SK-MEL-5 (cell line): ENCODE measurements around the gene DZIP3. TPM values are rescaled to one million over a fixed set of nuclear protein-coding genes. Genes with fewer than 3 reads are reported as not detected.
"Not testable (repeated sequence)": the region's sequence is repeated elsewhere in the genome, so short reads cannot be mapped to it uniquely, and the experiment has no call there.

Experiments used
- DNase-seq: peaks from one replicate; pipeline ENCODE4 v3.0.0-alpha.2; 2016; ENCODE audit warnings: low read depth, low spot score
- in situ Hi-C: cut with HindIII; loops from 2 replicates; pipeline ENCODE4 v1.10.0; 2016; ENCODE audit warnings: low sequenced_read_pairs, high pct_unique_total_duplicates, low pct_unique_long_range_greater_than_20kb
- total RNA-seq: library from RNA; depleted of rRNA; stranded (reverse); fragments of >200 nt; shearing (Covaris generic); gene quantifications from 2 replicates; pipeline ENCODE4 v1.2.3, GENCODE V29; 2014

The DZIP3 gene
- total RNA-seq, 1 experiment from 2014 or later, result 18.0 TPM

DNA sequence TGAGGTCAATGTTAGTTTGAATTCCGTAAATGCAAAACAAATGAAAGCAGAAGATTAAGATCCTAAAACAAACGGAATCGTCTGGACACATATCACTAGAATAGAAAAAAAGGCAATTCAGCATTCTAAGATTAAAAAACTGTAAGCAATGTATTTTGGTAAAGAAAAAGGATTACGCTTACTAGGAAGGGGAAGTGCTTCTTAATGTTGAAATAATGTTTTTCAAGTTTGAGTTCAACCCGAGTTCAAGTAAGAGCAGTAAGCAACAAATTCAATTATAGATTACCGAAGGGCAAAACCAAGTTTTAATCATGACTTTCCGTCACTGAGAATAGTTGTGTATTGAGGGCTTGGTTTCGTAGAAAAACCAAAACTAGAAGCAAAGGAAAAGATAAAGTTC lies 921 bp upstream of the DZIP3 start:
- in situ Hi-C loops, result no loop called here
- no peak for DNase-seq

DNA sequence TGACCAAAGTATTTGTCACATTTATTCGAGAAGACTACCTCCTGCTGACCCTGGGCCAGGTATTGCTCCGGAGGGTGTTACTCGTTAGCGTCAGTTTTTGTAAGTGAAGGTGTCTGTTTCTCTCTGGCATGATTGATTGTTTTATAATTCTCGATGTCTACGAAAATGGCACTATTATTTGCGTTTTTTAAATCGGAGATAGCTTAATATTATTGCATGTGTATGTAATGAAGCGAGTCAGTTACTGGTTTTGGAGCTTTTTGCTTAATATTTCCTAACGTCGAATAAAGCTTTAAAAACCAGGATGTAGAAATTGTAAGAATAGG lies 439 bp downstream of the DZIP3 start:
- in situ Hi-C loops, result no loop called here
- DNase-seq, result no peak

DNA sequence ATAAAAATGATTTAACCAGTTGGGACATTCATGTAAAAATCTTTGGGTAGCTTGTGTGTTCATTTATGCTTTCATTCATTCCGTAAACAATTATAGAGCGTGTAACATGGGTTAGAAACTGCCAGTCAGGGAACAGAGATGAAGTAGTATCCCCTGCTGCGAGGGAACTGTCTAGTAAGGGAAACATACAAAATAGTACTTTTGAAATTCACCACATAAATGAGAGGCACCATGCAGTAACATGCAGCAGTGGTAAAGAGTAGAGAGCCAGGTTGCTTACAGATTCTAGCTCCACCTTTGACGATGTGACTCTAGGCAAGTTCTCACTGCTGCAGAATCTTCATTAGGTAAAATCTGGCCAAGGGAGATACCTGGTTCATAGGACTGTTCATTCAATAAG lies 938 bp downstream of the DZIP3 start:
- in situ Hi-C loops, result no loop called here
- no peak for DNase-seq

DNA sequence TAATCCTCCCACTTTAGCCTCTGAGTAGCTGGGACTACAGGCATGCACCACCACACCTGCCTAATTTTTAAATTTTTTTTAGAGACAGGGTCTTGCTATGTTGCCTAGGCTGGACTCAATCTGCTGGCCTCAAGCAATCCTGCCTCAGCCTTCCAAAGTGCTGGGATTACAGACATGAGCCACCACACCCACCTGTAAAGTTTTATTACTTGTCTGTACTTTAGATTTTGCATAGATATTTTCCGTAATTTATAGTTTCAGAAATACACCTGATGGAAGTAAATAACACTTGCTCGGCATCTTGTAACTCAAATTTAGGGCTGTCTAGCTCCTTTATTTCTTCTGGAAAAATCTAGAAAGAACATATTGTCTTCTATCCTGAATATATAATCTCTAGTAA lies 5.8 kb downstream of the DZIP3 start:
- no peak for DNase-seq
- in situ Hi-C loops, result no loop called here

DNA sequence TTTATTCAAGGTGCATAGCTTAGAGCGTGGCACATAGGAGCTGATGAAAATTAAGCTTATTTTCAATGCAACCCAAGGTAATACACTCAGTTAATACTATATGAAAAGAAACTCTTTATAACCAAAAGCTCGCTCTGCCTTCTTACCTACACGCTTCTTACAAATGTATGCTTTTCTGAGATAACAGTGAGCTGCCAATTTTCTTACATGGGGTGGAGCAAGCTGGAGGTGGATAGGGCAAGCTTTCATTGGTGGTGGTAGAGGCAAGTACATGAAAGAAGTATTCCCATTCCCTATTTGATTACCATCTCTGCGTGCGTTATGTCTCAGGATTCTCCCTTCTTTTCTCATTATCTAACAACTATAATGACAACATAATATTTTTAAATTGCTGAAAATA lies 8.9 kb downstream of the DZIP3 start:
- in situ Hi-C loops, result no loop called here
- no peak for DNase-seq

DNA sequence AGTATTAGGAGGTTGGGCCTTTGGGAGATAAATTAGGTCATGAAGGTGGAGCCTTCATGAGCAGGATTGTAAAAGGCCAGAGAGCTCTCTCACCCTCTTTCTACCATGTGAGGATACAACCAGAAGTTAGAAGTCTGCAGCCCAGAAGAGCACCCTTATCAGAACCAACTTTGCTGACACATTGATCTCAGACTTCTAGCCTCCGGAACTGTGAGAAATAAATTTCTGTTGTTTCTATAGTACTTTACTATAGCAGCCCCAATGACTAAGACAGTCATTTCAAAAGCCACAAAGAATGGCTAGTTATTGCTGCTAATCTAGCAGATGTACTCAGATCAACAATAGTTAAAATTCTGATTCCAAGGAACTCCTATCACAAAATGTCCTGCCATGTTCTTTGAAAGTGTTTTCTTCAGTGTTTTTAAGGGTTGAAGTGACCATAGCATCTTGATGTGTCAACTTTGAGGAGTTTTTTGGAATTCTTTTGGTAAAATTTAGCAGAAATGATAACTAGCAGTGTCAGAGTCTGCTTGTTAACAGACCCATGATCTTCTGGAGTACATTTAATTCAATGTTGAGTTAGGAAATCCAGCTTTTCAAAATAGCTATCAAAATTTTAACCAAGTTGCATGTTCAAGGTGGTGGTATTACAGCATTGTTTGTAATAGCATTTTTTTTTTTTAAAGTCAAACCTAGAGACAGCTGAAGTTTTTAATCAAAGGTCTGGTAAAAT lies 10.3 kb downstream of the DZIP3 start:
- in situ Hi-C loops, result no loop called here
- no peak for DNase-seq

DNA sequence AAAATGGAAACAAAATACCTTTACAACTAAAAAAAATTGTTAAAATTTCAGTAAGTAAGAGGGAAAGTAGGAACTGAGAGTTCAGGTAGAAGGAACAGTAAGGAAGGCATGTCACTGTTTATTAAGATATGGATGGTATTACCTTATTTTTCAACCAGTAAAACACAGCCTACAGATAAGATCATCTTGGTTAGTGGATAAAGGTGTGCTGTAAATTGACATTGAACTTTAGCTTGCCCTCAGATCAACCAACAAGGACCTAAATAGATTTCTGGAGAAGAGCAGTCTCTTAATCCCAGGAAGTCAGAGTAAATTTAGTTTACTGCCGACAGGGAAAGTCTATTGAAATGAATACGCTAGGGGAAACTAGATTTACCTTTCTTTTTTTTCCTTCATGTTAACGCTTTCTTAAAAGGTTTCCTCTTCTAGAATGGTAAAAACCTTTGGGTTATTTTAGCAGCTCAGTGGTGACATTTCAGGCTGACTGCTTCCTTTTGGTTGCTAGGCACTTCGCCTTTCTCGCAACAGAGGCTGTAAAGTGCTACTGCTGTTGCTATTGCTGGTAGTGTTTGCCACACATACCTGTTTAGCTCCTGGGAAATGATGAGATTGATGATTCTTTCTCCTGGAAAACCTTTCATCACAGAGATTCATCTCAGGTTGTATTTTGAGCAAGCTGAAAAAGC lies 12.9 kb downstream of the DZIP3 start:
- in situ Hi-C loops, result no loop called here

DNA sequence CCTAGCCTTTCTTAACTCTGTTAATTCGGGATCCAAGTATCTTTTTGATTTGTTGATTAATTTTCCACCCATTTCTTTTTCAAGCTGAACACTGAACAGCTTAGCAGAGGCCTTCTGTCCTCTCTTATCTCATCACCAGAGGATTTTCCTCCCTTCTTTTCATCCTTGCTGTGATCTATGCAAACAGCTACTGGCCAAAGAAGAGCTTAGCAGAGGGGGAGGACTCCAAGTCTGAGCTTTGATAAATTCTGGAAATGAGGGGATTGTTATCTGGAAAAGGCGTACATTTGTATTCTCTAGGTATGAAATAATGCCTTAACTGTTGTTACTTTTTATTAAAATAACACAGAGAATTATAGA lies 13.4 kb downstream of the DZIP3 start:
- in situ Hi-C loops, result no loop called here
- no peak for DNase-seq

More for the DNA sequence above, 12.9 kb downstream of the DZIP3 start:
- no peak for DNase-seq

DNA sequence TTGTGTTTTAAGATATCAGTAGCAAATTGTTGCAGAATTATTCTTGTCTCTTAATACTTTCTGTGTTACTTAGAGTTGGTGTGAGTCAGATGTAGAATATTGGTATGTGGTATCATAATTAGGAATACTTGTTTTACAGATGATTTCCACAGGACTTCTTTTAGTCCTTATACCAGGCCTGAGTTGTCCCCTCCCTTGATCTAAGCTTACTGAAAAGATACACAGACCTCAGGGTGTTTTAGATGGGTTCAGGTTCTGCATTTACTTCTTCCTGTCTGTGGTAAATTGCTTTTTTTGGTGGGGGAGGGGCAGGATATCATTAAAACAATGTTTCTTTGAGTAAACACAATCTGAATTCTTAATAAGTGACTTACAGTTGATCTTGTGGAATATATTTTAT lies 14.2 kb downstream of the DZIP3 start:
- in situ Hi-C loops, result no loop called here
- no peak for DNase-seq

DNA sequence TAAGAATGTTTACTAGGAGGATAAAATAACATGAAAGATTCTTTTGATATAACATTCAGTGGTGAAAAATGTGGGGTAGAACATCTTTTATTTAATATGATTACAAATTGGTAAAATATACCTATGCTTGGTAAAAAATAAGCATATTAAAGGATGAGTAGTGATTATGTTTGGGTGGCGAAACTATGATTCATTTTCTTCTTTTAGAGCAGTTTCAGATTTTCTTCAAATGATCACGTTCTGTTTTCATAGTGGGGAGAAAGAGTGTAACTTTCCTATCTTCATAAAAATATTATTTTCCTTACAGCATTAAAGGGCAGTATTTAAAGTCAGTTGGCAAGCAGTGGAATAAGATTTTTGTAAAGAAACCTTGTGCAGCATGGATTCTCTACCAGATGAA lies 15.5 kb downstream of the DZIP3 start:
- in situ Hi-C loops, result no loop called here
- DNase-seq, result no peak

DNA sequence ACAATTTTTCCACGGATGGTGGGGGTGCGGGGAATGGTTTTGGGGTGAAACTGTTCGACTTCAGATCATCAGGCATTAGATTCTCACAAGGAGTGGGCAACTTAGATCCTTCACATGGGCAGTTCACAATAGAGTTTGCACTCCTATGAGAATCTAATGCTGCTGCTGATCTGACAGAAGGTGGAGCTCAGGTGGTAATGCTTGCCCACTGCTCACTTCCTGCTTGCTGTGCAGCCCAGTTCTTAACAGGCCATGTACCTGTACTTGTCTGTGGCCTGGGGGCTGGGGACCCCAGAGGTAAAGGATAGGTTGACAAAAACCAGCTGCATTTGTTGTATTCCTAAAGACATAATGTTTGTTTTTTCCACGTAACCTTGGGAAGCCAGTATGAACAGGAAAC lies 16.0 kb downstream of the DZIP3 start:
- in situ Hi-C loops, result no loop called here

DNA sequence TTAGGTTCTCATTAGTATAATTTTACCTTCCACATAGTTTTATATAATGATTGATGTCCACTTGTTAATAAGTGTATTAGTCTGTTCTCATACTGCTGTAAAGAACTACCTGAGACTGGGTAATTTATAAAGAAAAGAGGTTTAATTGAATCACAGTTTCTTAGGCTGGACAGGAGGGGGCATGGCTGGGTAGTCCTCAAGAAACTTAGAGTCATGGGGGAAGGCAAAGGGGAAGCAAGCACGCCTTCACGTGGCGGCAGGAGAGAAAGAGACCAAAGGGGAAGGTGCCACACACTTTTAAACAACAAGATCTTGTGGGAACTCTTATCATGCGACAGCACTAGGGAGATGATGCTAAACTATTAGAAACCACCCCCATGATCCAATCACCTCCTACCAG lies 19.2 kb downstream of the DZIP3 start:
- in situ Hi-C loops, result no loop called here
- DNase-seq, result no peak

More for the DNA sequence above, 16.0 kb downstream of the DZIP3 start:
- DNase-seq, result no peak

DNA sequence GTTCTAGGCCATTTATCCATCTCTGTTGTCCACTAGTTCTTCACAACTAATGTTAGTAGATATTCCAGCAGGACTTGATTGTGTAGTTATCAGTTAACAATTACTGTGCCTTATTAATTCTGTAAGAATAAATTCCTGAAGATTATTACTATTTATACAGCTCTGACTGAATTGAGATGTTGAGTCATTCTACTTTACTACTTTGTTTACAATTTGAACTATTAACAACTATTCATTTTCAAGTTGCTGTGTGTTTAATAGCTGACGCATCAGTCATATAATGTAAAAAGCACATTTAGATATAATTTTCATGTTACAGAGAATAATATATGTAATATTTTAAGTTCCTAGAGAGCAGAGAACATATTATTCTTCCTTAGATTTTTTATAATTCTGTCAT lies 21.1 kb downstream of the DZIP3 start:
- no peak for DNase-seq
- in situ Hi-C loops, result no loop called here

DNA sequence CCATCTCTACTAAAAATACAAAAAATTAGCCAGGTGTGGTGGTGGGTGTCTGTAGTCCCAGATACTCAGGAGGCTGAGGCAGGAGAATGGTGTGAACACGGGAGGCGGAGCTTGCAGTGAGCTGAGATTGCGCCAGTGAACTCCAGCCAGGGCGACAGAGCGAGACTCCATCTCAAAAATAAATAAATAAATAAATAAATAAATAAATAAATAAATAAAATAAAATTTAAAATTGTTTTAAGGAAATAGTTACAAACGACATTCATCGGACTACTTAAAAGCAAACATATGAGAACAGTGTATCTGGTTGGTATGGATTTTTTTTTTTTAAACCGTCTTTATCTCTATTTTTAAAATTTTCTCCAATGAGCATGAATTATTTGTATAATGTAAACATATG lies 26.6 kb downstream of the DZIP3 start:
- DNase-seq, in situ Hi-C loops: not testable (repeated sequence)

DNA sequence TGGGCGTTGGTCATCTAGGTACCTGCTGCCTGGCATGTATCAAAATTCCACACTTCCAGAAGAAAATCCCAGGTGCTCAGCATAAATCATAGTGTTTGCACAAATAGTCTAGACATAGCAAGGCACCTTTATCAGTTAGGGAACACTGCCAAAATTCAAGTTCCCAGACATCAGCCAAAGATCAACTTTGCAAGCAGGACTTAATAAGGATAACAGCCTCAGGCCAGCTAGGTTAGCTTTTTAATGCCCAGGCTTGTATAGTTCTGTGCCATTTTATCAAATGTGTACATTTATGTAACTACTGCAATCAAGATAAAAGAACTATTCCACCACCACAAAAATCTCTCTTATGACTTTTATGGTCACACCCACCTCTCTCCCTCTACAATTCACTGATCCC lies 30.7 kb downstream of the DZIP3 start:
- in situ Hi-C loops, result no loop called here
- no peak for DNase-seq

DNA sequence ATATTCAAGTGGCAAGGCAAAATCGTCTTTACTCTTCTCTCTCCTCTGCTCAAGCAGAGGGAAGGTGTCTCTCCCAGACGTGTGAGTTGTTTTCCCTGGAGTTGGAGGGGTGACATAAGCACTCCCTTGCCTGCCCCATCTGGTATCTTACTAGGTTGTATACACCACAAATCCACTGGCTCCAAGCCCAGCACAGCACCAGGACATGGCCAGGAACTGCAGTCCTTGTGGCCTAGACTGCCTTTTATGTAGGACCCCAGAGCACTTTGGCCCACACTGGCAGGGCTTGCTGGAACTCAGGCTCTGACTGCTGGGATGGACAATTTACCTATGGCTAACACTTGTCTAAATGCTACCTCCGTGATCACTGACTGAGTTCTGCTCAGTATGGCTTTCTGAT lies 34.0 kb downstream of the DZIP3 start:
- in situ Hi-C loops, result no loop called here
- no peak for DNase-seq

DNA sequence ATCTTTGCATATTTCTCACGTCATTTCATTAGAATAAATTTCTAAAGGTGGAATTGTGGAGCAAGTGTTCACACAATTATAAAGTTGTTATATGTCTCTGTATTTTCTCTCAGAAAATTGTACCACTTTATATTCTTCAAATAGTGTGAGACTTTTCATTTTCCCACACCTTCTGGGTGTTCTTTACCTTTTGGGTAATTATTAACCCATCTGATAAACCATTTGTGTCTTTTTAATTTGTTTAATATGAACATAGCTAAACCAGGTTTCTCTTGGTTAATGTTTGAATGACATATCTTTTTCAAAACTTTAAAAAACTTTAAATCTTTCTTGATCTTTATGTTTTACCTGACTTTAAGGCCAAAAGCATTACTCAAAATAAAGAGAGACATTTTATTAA lies 40.5 kb downstream of the DZIP3 start:
- no peak for DNase-seq
- in situ Hi-C loops, result no loop called here

DNA sequence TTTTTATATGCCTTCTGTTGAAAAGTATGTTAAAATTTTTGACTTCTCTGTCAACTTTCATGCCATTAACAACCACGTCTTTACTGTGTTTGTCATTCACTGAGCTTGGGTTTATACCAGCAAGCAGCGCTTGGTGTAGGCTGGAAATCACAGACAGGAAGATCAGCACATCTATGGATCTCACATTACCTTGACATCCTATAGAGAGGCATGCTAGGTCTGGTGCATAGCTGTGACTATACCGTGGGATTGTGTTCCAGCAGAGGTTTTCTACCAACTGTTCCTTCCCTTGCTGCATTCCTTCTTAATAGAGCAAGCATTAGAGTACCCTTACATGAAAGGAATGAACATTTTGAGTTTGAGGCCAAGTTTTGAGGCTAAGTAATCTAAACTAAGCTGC lies 53.0 kb downstream of the DZIP3 start:
- in situ Hi-C loops, result no loop called here
- no peak for DNase-seq

DNA sequence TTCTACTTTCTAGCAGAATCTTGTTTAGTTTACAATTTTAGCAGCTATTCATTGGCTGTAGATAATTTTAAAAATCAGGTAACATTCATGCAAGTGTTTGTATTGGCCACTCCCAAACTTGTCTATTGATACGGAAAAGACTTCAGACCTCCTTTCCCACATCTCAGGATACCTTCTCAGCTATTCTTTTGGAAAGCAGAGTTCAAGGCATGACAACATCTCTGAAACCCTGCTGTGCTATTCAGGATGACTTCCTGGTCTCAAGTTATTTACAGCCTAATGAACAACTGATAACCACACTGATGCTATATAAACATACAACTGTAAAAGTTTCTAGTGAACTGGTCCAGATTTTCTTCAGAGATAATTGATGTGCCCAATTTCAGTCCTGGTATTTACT lies 55.8 kb downstream of the DZIP3 start:
- in situ Hi-C loops, result no loop called here

DNA sequence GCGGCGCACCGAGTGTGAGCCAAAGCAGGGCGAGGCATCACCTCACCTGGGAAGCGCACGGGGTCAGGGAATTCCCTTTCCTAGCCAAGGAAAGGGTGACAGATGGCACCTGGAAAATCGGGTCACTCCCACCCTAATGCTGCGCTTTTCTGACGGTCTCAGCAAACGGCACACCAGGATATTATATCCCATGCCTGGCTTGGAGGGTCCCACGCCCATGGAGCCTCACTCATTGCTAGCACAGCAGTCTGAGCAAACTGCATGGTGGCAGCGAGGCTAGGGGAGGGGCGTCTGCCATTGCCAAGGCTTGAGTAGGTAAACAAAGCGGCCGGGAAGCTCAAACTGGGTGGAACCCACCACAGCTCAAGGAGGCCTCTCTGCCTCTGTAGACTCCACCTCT lies 66.1 kb downstream of the DZIP3 start:
- in situ Hi-C loops, DNase-seq: not testable (repeated sequence)

More for the DNA sequence above, 55.8 kb downstream of the DZIP3 start:
- no peak for DNase-seq
